Measurements from ENCODE around the gene MROH2B.

Gene MROH2B

GRCh38 chr5:41071242-41071641 is at the start of gene MROH2B:
Gene MROH2B, minus strand, starts transcription at chr5:41071342. Its CDS starts 490 bp downstream, at chr5:41070852.
- no peak for DNase-seq (ENCODE audit: low read depth)

- DNase-seq (ENCODE audit: low read depth), result no peak
Observed at GRCh38 chr5:41120600-41120999, 49.5 kb upstream of the MROH2B start.

GRCh38 chr5:41118177-41118576 is 47.0 kb upstream of the MROH2B start:
- DNase-seq (ENCODE audit: low read depth), result no peak

DNA sequence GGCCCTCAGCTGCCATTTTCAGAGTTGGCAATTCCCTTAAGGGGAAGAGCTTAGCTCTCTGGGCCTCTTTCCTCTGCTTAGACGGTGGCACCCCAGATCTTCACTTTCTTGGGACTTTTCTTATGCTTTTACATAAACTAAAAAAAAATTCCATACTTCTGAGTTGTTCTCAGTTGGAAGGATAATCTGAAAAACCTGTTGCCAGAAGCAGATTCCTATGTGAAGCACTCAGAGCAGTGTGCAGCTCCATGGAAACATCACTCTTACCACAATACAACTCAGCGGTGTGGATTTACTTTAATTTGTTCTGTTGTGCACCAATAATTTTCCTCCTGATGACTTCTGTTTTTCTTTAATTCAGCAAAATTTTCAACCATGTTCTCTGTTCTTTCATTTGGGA is 44.1 kb upstream of the MROH2B start:
- DNase-seq (ENCODE audit: low read depth), result no peak

DNA sequence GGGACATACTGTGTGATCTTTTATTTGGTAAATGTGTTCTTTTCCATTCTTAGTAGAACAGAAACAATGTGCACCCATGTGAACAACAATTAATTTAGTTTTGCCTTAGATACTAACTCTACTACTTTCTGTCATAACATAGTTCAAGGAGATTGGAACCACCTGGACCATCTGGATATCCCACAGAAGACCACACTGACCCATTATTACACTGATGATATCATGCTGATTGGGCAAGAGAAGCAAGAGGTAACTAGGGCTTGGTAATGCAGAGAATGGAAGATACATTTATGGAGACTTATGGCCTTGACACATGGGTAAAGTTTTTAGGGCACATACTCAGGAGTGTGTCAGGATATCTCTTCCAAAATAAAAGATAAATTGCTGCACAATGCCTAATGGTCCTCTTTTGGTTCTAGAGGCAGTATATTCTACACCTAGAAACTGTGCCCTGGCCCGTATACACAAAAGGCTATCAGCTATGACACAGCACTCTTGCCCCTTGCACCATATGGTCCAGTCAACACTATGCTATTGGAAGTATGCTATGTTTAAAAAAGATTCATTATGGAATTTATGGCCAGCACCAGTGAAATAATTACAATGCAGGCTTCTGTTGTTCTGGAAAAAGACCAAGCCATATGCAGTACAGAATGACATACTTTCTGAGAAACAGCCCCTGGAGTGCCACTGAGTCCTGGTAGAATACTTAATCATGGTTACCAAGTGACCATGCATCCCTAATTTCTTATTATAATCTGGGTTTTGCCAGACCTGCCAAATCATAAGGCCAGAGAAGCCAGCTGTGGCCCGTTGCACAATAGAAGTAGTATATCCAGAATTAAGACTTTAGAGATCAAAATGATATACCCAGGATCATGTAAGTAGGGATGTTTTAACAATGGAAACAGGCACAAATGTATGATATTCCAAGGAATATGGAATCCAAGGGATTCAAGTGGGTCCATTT is 41.6 kb upstream of the MROH2B start:
- DNase-seq (ENCODE audit: low read depth), result no peak

- no peak for DNase-seq (ENCODE audit: low read depth)
Observed at GRCh38 chr5:41109186-41109585, 38.0 kb upstream of the MROH2B start.

DNA sequence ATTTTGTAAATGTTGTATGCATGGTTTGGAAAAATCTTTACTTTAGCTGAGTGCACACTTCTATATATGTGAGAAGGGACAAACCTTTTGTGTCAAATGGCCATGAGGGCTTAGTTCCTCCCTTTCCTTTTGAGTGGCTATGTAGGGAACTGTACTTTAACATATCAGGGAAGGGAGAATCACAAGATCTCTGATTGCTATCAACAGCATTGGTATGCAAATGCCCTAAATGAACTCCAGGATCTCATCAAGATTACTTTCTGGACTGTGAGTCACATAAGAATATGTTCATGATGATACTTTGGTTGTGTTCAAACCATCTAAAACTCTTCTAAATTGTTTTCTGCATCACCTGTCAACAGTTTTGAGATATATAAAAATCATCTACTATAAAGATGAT is 31.2 kb upstream of the MROH2B start:
- DNase-seq (ENCODE audit: low read depth), result no peak

GRCh38 chr5:41097642-41098041 is 26.5 kb upstream of the MROH2B start:
- no peak for DNase-seq (ENCODE audit: low read depth)

DNA sequence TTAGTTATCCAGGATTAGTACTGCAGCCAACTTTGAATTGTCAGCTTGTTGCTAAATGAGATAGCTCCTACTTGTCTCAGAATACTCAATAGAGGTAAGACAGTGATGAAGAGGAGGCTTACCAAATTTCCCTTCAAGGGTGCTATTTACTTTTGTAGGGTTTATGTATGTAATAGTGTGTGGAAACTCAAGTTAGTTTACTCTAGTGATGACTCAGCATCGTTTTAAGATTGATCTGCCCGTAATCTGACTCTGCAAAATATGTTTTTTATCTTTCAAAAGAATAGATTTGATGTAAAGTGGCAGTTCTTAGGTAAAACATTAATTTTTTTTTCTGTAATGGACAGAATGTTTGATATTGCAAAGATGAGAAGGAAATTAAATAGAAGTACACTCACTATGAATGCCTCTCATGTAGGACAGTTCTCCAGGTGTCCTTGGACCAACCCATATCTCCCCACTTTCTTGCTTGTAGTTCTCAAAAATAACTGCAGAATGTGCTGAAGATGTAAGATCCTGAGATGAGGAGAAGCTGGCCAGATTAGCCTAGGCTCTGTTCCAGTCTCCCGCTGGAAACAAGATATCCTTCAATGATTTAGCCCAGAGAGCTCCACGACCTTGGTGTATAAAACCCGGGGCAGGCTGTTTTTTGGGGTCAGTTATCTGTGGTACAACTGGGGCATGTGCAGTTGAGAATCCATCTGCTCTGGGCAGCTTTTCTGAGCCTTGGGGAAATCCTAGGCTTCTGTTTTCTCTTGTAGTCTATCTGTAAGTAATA is 24.4 kb upstream of the MROH2B start:
- no peak for DNase-seq (ENCODE audit: low read depth)

DNA sequence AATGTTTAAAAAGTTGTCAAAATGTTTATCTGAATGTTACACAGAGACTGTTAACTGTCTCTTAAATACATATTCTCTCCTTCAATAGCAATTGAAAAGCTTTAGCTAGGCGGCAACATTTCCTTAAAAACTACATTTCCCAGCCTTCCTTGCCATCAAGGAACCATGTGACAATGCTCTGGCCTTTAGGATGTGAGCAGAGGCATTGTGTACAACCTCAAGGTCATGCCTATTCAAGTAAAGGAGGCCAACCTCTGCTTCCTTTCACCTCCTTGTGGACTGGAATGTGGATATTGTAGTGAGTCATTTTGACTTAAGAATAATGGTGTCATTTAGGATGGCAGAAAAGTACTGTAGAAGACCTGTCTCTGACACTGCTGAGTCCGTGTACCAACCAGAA is 23.7 kb upstream of the MROH2B start:
- no peak for DNase-seq (ENCODE audit: low read depth)

- no peak for DNase-seq (ENCODE audit: low read depth)
Observed at GRCh38 chr5:41093803-41094202, 22.7 kb upstream of the MROH2B start.

- no peak for DNase-seq (ENCODE audit: low read depth)
Observed at GRCh38 chr5:41087461-41087860, 16.3 kb upstream of the MROH2B start.

DNA sequence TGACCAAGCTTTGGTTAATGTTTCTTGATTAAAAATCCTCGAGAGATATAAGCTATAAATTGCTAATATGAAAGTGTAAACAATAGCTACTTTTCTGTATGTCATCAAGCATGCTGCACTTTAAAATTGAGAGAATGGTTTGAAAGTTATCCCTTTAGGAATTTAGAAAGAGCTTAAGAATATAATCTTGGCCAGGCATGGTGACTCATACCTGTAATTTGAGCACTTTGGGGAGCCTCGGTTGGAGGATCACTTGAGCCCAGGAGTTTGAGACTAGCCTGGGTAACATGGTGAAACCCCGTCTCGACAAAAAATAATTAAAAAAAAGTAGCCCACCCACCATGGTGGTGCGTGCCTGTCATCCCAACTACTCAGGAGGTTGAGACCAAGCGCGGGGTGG is 12.2 kb upstream of the MROH2B start:
- no peak for DNase-seq (ENCODE audit: low read depth)

- DNase-seq (ENCODE audit: low read depth), result no peak
Observed at GRCh38 chr5:41071975-41072374, 833 bp upstream of the MROH2B start.

GRCh38 chr5:41067714-41068568 is 3.2 kb downstream of the MROH2B start:
- no peak for DNase-seq (ENCODE audit: low read depth)

- no peak for DNase-seq (ENCODE audit: low read depth)
Observed at GRCh38 chr5:41065691-41066335, 5.3 kb downstream of the MROH2B start.

DNA sequence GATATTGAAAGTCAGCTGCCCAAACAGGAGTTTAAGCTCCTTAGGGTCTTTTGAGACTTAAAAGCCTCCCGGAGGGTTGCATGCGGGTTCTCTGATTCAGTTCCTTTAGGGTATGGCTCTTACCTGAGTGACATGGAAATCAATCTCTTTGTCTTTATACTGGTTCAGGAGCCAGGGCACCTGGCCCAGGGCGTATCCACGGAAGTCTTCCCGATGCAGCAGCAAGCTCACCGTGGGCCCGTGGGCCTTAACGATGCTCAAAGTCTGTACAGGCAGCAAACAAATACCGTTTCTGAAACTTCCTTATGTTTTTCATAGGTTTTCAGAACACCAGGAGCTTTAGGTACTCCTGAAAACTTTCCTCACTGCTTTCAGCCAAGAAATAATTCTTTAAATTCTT is 13.2 kb downstream of the MROH2B start:
- no peak for DNase-seq (ENCODE audit: low read depth)

- DNase-seq (ENCODE audit: low read depth), result no peak
Observed at GRCh38 chr5:41057231-41057630, 13.9 kb downstream of the MROH2B start.

GRCh38 chr5:41048986-41049385 is 22.2 kb downstream of the MROH2B start:
- DNase-seq (ENCODE audit: low read depth), result no peak

GRCh38 chr5:41043109-41043747 is 27.9 kb downstream of the MROH2B start:
- no peak for DNase-seq (ENCODE audit: low read depth)

- no peak for DNase-seq (ENCODE audit: low read depth)
Observed at GRCh38 chr5:41032973-41033372, 38.2 kb downstream of the MROH2B start.
